Pancreas (tissue), 10 donors: ENCODE data around the gene NECTIN2. TPM values are rescaled to one million over a fixed set of nuclear protein-coding genes. Genes with fewer than 3 reads are reported as not detected.

ENCODE experiments used
- ATAC-seq, 4 donors: fragments of 200-7000 bp; cut with Tn5 transposase; one replicate each; pipeline versions ENCODE4 v1.8.0 to v1.9.1; 2020; ENCODE audit warnings: mild to moderate bottlenecking in 4 of 4, moderate library complexity in 4 of 4
- DNase-seq, 6 donors: peaks; one replicate each; pipeline ENCODE4 v3.0.0-alpha.2; 2020
- FAIRE-seq: peaks from 2 replicates; lab custom pipeline; 2012; peaks lifted over from hg19 to GRCh38; lab: Jason Lieb, UNC
- H3K27ac ChIP-seq, 4 donors: fragments of 200-600 bp; sonication (generic); 1 replicate in 3 of 4; 2 replicates in 1 of 4; pipeline versions ENCODE4 v1.5.0 to v1.8.0; 2020
- H3K27me3 ChIP-seq, 4 donors: fragments of 200-600 bp; one replicate each; pipeline ENCODE4 v1.8.0; 2021
- H3K36me3 ChIP-seq, 3 donors: fragments of 200-600 bp; sonication (generic) in 1 of 3; one replicate each; pipeline versions ENCODE4 v1.5.0 to v1.8.0; 2020 to 2021
- H3K4me1 ChIP-seq, 3 donors: fragments of 200-600 bp; one replicate each; pipeline ENCODE4 v1.8.0; 2021
- H3K4me3 ChIP-seq, 4 donors: fragments of 200-600 bp; sonication (generic) in 2 of 4; one replicate each; pipeline versions ENCODE4 v1.5.0 to v1.8.0; 2020 to 2021
- H3K9me3 ChIP-seq, 4 donors: fragments of 200-600 bp; one replicate each; pipeline ENCODE4 v1.8.0; 2021
- CTCF ChIP-seq, 4 donors: fragments of 200-600 bp; sonication (generic) in 3 of 4; IDR thresholded peaks; one replicate each; pipeline versions ENCODE4 v1.5.0 to v1.8.0; 2021; ENCODE audit warnings: antibody characterized with exemption in 4 of 4
- WGBS, 2 donors: extraction: QIAGEN DNeasy Blood & Tissue Kit; methylation state at CpG; one replicate each; pipeline ENCODE4 v1.1.7; 2013; 5-methylcytosine and 5-hydroxymethylcytosine counted together
- intact Hi-C, 3 donors: fragments of 100-400 bp; cut with DNase I; formaldehyde crosslinking; loops; one replicate each; pipeline versions ENCODE4 v1.11.1 to v1.14.2; 2022
- polyA plus RNA-seq, 2 donors: library from polyadenylated mRNA; stranded (reverse); fragments of 200-250 nt; gene quantifications; one replicate each; pipeline ENCODE4 v1.2.3, GENCODE V29; 2013
- total RNA-seq, 6 donors: library from RNA; stranded (reverse); fragmentation: NEBNext Ultra II Directional in 4 of 6; extraction: Animal tissue kit (Norgen Biotek cat#: 25700) in 4 of 6; gene quantifications; one replicate each; pipeline versions ENCODE4 v1.2.1 to v1.2.4, GENCODE V29; 2021 to 2023
- donor health status: healthy with polysubstance abuse.
- donor health status: DM: no; HTN: no; CAD: no; lungs with moderate emphysema.
- donor health status: DM: no; HTN: no; CAD: no.
- donor health status: control.
- donor health status: control.
- donor health status: Bipolar disorder and iron deficiency.
- donor health status: DM: yes; HTN: yes; CAD: no.
- donor health status: DM: no; HTN: no; CAD: no.
- donor health status: DM: no; HTN: no; CAD: no.
- donor health status: DM: yes; HTN: yes; CAD: no.

The NECTIN2 gene
- total and polyA plus RNA-seq, 8 donors: 26.7 to 101 (median 52.7) TPM

GRCh38 chr19:44903602-44904425 lies 57.7 kb downstream of the NECTIN2 start:
- FAIRE-seq (no peak), ATAC-seq (peak; percentile 82 to 87 (median 83))

GRCh38 chr19:44904426-44904994 lies 58.4 kb downstream of the NECTIN2 start:
- no peaks in the 10 kb centered on the region for H3K9me3 ChIP-seq
- intact Hi-C loops: loop anchor here in 2 of 3 donors (5.0 to 10.0 kb wide), 2 partner anchors 48 to 150 kb away; no protein-coding TSS in a partner anchor
- ATAC-seq (peak in 3 of 4 donors; percentile 2 to 13 (median 8)), DNase-seq (no peak), FAIRE-seq (no peak)
- H3K36me3 ChIP-seq: peaks cover 0 to 16% (median 0%) of the 10 kb centered on the region in 3 donors
- no peak overlapping the region for H3K4me3 ChIP-seq
- peaks cover 4 to 10% (median 5%) of the 10 kb centered on the region in 3 donors for H3K4me1 ChIP-seq
- TF ChIP-seq CTCF (IDR thresholded peaks at IDR 0.05): no peak
- H3K27ac ChIP-seq: no peak overlapping the region
- no peaks in the 10 kb centered on the region for H3K27me3 ChIP-seq
- WGBS, 2 donors: 36 to 39% methylated on average over 12 of the region's 12 CpGs

More at GRCh38 chr19:44903602-44904425, 57.7 kb downstream of the NECTIN2 start:
- H3K36me3 ChIP-seq: peaks cover 0 to 16% (median 0%) of the 10 kb centered on the region in 3 donors
- no peaks in the 10 kb centered on the region for H3K27me3 ChIP-seq
- intact Hi-C loops: loop anchor here in 2 of 3 donors (5.0 to 10.0 kb wide), 2 partner anchors 48 to 151 kb away; no protein-coding TSS in a partner anchor
- WGBS, 2 donors: 7% methylated on average over 24 of the region's 24 CpGs
- H3K9me3 ChIP-seq: no peaks in the 10 kb centered on the region
- DNase-seq: peak; percentile 46 to 94 (median 76)
- TF ChIP-seq CTCF (IDR thresholded peaks at IDR 0.05): peak; percentile 97 to 99 (median 98)
- H3K4me1 ChIP-seq: peaks cover 4 to 10% (median 5%) of the 10 kb centered on the region in 3 donors
- H3K4me3 ChIP-seq: no peak overlapping the region
- no peak overlapping the region for H3K27ac ChIP-seq

- ATAC-seq (peak in 3 of 4 donors; percentile 4 to 52 (median 15)), FAIRE-seq (no peak), DNase-seq (no peak)
- Histone ChIP-seq H3K9me3 (no peaks in the 10 kb centered on the region), H3K4me1 (peaks cover 4 to 10% (median 5%) of the 10 kb centered on the region in 3 donors), H3K27ac (no peak within 1 kb of the TSS), H3K36me3 (peaks cover 0 to 14% (median 0%) of the 10 kb centered on the region in 3 donors), H3K27me3 (no peaks in the 10 kb centered on the region), H3K4me3 (peak within 1 kb of the TSS in 2 of 4 donors; percentile 5 to 14)
- 4 to 5% methylated on average over 20 of the region's 20 CpGs for WGBS, 2 donors
- no peak for TF ChIP-seq CTCF (IDR thresholded peaks at IDR 0.05)
- intact Hi-C loops: loop anchor here in 1 of 3 donors (5.0 to 10.0 kb wide), 2 partner anchors 42 to 149 kb away; partner anchors contain the start of gene APOC2
These were observed 59.5 kb downstream of the NECTIN2 start, which contains the start of gene APOE for GRCh38 chr19:44905437-44906160. Gene APOE, plus strand, starts transcription at chr19:44905796. Its CDS starts 829 bp downstream, at chr19:44906625.

GRCh38 chr19:44907613-44908012 lies 61.5 kb downstream of the NECTIN2 start:
- Histone ChIP-seq H3K27ac (no peak overlapping the region), H3K36me3 (no peaks in the 10 kb centered on the region), H3K4me3 (no peak overlapping the region), H3K4me1 (peaks cover 4 to 10% (median 5%) of the 10 kb centered on the region in 3 donors), H3K9me3 (no peaks in the 10 kb centered on the region), H3K27me3 (no peaks in the 10 kb centered on the region)
- WGBS, 2 donors: 82 to 94% methylated on average over 12 of the region's 12 CpGs
- no peak for FAIRE-seq
- no peak for DNase-seq
- intact Hi-C loops: loop anchor here in 1 of 3 donors (5.0 to 10.0 kb wide), 2 partner anchors 40 to 147 kb away; partner anchors contain the start of gene APOC2
- no peak for TF ChIP-seq CTCF (IDR thresholded peaks at IDR 0.05)
- ATAC-seq: no peak
